ENCODE measurements around the gene DHDH. TPM values are rescaled to one million over a fixed set of nuclear protein-coding genes. Genes with fewer than 3 reads are reported as not detected.
A peak's percentile ranks its signal among the peaks of the same experiment; 100 is the strongest.

The DHDH gene
- total and polyA plus RNA-seq, 2 of the 13 experiments (the other 11 are each of a cell fraction or from before 2014, with no cell fraction given), result 0.13 to 0.91 TPM

GRCh38 chr19:48962029-48962848 is 28.7 kb downstream of the DHDH start (continued):
- no peak for TF ChIP-seq TERF1 (CRISPR knock-in tag; IDR thresholded peaks at IDR 0.05)
- TF ChIP-seq ARID5B (CRISPR knock-in tag; IDR thresholded peaks at IDR 0.05), result peak; percentile 48
- peak; percentile 45; the same call in 1 of the 2 replicates for TF ChIP-seq MAX (IDR thresholded peaks at IDR 0.05)
- TF ChIP-seq HIC2 (CRISPR knock-in tag; IDR thresholded peaks at IDR 0.05; ENCODE audit: low read depth), result peak; percentile 83
- no peak for TF ChIP-seq SNAI1 (CRISPR knock-in tag; IDR thresholded peaks at IDR 0.05; ENCODE audit: borderline replicate concordance)
- no peak; the same call in 1 of the 2 replicates for TF ChIP-seq TIGD3 (CRISPR knock-in tag; IDR thresholded peaks at IDR 0.05; ENCODE audit: borderline replicate concordance)
- TF ChIP-seq KDM4B (CRISPR knock-in tag; IDR thresholded peaks at IDR 0.05), result peak; percentile 24
- peak; percentile 42; the same call in 1 of the 2 replicates for TF ChIP-seq ZNF558 (CRISPR knock-in tag; IDR thresholded peaks at IDR 0.05; ENCODE audit: borderline replicate concordance)
- TF ChIP-seq HOXA7 (CRISPR knock-in tag; IDR thresholded peaks at IDR 0.05), result no peak
- peak; percentile 79 for TF ChIP-seq ERF (CRISPR knock-in tag; IDR thresholded peaks at IDR 0.05)
- TF ChIP-seq BATF2 (CRISPR knock-in tag; IDR thresholded peaks at IDR 0.05), result no peak
- peak; percentile 73 for TF ChIP-seq ZNF331 (CRISPR knock-in tag; IDR thresholded peaks at IDR 0.05)
- TF ChIP-seq ATF5 (CRISPR knock-in tag; IDR thresholded peaks at IDR 0.05; ENCODE audit: low read depth), result no peak
- TF ChIP-seq RAD51 (IDR thresholded peaks at IDR 0.05; ENCODE audit: borderline replicate concordance), result no peak
- TF ChIP-seq ZNF780A (CRISPR knock-in tag; IDR thresholded peaks at IDR 0.05), result 0 out of 2 replicates have a peak, but pooled peaks have one; percentile 26
- no peak for TF ChIP-seq SRSF4 (IDR thresholded peaks at IDR 0.05; ENCODE audit: low read depth, low read length, poor library complexity, severe bottlenecking)
